HG02943 (cell line): ENCODE data around the gene TLE2.
"Not testable (repeated sequence)": the region's sequence is repeated elsewhere in the genome, so short reads cannot be mapped to it uniquely, and the experiment has no call there.

Experiments used
- ATAC-seq: cut with Tn5 transposase; IDR thresholded peaks from one replicate; pipeline ENCODE4 v1.9.1; 2021; ENCODE audit warnings: mild to moderate bottlenecking, low read depth, moderate library complexity; ENCODE audit not compliant: unreplicated experiment

Gene TLE2

GRCh38 chr19:2988568-2988967 is 40.5 kb downstream of the TLE2 start:
- no peak for ATAC-seq

DNA sequence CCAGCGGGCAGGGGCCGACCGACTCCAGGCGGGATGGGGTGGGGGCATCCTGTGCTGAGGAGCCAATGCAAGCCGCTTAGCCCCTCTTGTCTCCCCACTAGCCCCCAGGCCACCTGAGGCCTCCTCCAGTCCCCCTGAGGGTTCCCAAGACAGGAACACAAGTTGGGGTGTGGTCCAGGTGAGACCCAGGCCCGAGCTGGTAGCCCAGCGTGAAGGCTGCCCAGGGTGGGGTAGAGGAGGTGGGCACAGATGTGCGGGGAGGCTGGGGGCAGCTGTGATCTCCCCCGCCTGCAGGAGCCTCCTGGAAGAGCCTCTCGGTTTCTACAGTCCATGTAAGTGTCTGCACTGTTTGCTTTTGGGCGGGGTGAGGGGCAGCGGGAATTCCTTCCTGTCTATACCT is 41.3 kb downstream of the TLE2 start:
- no peak for ATAC-seq

DNA sequence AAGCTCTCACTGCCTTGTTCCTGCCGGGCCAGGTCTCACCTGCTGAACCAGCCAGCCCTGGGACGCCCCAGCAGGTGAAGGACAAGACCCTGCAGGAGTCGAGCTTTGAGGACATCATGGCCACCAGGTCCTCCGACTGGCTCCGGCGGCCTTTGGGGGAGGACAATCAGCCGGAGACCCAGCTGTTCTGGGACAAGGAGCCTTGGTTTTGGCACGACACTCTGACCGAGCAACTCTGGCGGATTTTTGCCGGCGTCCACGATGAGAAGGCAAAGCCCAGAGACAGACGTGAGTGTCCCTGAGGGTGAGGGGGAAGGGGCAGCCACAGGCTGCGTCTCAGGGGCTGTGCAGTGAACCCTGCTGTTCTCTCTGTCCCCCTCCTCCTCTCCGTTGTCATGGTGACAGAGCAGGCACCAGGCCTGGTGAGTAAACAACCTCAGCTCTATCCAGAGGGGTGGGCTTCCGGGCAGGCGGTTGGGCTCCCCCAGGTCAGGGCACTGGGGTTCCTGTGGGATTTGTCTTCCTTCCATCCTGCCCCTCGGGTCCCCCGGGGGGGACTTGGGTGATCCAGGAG is 42.0 kb downstream of the TLE2 start:
- no peak for ATAC-seq

DNA sequence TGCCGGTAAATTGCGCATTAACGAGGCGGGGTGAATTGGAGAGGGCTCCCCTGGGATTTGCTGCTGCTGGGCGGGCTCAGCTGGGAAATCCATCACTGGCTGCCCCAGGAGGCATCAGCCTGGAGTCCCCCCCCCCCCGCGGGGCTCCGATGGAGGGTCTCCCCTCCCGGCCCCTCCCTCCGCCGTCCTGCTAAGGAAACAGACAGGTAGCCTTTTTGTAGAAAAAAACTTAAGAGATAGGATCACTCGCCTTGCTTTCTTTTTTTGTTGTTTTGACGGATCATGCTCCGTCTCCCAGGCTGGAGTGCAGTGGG is 44.9 kb downstream of the TLE2 start:
- no peak for ATAC-seq

- ATAC-seq = no peak
These were observed 45.5 kb downstream of the TLE2 start for GRCh38 chr19:2983351-2984214.

DNA sequence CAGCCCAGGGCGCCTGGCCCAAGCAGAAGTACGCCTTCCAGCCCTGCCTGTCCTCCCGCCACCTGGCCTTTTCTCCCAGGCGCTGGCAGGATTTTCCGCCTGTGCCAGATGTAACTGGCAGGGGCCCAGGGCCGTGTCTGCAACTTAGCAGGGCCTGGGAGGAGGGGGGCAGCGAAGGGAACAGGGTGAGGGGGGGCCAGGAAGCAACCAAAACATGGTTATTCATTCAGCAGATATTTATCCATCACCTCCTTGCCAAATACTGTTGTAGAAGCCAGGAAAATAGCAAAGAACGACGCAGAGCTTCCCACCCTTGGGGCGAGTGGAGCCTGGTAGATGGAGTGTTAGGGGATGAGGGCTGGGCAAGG is 46.1 kb downstream of the TLE2 start:
- ATAC-seq = no peak

DNA sequence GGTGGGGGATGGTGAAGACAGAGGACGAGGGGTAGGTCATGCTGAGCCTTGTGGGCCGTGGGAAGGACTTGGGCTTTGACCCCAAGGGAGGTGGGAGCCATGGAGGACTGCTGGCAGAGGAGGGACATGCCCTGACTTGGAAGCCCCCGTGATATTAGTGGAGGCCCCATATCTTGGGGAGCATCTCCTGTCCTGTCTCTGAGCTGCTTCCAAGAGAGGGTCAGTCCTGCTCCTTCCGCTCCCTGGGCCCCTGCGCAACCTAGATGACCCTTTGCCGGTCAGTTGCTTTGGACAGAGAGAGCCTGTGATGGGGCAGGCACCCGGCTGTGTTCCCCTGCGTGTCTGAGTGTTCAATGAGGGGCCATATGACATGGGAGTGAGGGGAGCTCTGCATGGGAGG is 46.5 kb downstream of the TLE2 start:
- ATAC-seq = no peak

GRCh38 chr19:2981898-2982297 is 47.2 kb downstream of the TLE2 start:
- ATAC-seq = no peak

DNA sequence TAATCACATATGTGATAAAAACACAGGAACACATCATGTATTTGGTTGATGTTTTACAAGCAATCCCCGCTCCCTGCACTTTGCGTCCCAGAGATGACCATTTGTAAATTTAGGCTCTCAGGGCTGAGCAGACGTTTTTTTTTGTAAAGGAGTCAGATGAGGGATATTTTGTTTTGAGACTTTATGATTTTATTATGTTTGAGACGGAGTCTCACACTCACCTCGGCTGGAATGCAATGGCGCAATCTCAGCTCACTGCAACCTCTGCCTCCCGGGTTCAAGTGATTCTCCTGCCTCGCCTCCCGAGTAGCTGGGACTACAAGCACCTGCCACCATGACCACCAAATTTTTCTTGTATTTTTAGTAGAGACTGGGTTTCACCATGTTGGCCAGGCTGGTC is 50.3 kb downstream of the TLE2 start:
- ATAC-seq = no peak

- ATAC-seq = no peak
These were observed 50.8 kb downstream of the TLE2 start for GRCh38 chr19:2978166-2978767.

GRCh38 chr19:2977746-2978138 is 51.3 kb downstream of the TLE2 start:
- peak; percentile 7 for ATAC-seq

- ATAC-seq = peak; percentile 90
These were observed 51.9 kb downstream of the TLE2 start, which contains the start of gene TLE6 for GRCh38 chr19:2977001-2977745. TSS of gene TLE6 (plus strand) at chr19:2977564. CDS start at chr19:2978234, 670 bp downstream.

- no peak for ATAC-seq
These were observed 52.5 kb downstream of the TLE2 start for GRCh38 chr19:2976609-2977000.

- ATAC-seq = no peak
These were observed 54.6 kb downstream of the TLE2 start for GRCh38 chr19:2974342-2975041.

GRCh38 chr19:2973229-2973628 is 55.9 kb downstream of the TLE2 start:
- ATAC-seq = no peak

- ATAC-seq = no peak
These were observed 58.8 kb downstream of the TLE2 start for GRCh38 chr19:2970201-2970835.

- no peak for ATAC-seq
These were observed 60.0 kb downstream of the TLE2 start for GRCh38 chr19:2969104-2969504.

GRCh38 chr19:2967972-2968371 is 61.1 kb downstream of the TLE2 start:
- no peak for ATAC-seq

DNA sequence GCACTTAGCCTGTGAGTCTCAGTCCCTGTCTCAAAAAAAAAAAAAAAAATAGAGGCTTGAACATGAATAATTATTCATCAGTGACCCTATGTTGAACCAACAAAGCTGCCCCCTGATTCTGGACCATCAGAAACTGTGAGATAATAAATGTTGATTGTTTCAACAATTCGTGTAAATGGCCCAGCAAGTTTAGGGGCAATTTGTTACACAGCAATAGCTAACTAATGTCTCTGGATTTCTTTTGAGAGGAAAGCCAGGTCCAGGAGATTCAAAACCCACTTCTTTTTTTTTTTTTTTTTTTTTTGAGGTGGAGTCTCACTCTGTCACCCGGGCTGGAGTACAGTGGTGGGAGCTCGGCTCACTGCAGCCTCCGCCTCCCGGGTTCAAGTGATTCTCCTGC is 64.2 kb downstream of the TLE2 start:
- ATAC-seq = no peak

DNA sequence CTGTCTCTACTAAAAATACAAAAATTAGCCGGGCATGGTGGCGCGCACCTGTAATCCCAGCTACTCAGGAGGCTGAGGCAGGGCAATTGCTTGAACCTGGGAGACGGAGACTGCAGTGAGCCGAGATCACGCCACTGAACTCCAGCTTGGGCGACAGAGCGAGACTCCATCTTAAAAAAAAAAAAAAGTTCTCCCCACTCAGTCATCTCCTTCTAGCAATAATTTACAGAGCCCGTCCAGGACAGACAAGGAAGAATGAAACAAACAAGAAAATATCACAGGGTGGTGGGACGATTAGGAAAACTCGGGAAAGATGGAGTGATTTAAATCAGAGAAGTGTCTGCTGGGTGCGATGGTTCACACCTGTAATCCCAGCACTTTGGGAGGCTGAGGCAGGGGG is 65.4 kb downstream of the TLE2 start:
- ATAC-seq = not testable (repeated sequence)
